ENCODE data around the gene VPS13A.

The VPS13A gene

DNA sequence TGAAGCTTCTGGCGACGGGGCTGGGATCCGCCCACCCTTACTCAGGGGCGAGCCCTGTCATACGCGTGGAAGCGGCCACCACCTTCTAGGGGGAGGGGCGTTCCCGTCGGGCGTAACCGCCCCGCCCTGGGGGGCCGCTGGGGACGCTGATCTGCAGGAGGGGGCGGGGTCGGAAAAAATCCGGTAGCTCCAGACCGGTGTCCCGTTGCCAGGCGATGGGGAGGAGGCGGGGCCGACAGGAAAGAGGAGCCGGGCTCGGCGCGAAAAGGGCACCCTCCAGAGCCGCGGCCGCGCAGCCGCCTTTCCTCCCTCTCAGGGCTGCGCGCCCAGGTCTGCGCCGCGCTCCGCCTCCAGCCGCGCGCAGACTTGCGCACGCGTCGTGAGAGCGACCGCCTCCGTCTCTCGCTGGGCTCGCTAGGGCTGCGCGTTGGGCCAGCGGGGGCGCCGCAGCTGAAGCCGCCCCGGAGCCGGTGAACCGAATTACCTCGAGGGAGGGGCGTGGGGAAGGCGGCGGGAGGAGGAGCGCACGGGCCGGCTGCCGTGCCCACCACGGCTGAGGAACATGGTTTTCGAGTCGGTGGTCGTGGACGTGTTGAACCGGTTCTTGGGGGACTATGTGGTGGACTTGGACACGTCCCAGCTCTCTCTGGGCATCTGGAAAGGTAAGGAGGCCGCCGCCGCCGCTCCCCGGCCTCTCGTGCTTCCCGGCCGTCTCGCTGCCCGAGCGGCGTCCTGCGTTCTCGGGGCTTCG is at the start of gene VPS13A:
VPS13A (plus strand) TSS at position 392 of the 751 bp plus-strand sequence; CDS start at position 563, 171 bp downstream.
- DNase-seq, result peak; percentile 89

DNA sequence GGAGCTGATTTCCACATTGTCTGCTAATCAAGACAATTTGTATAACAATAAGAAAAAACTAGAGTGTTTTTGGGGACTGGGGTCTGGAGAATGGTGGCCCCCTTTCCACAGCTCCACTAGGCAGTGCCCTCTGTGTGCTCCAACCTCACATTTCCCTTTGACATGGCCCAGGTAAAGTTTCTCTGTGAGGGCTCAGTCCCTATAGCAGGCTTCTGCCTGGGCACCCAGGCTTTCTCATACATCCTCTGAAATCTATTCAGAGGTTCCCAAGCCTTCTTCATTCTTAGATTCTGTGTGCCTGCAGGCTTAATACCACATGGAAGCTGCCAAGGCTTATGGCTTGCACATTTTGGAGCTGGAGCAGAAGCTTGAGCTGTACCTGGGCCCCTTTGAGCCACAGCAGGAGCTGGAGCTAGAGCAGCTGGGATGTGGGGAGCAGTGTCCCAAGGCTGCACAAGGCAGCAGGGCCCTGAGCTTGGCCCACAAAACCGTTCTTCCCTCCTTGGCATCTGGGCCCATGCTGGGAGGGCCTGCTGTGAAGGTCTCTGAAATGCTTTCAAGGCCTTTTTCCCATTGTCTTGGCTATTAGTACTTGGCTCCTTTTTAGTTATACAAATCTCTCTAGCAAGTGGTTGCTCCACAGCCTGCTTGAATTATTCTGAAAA is 49.1 kb upstream of the VPS13A start:
- no peak for DNase-seq

DNA sequence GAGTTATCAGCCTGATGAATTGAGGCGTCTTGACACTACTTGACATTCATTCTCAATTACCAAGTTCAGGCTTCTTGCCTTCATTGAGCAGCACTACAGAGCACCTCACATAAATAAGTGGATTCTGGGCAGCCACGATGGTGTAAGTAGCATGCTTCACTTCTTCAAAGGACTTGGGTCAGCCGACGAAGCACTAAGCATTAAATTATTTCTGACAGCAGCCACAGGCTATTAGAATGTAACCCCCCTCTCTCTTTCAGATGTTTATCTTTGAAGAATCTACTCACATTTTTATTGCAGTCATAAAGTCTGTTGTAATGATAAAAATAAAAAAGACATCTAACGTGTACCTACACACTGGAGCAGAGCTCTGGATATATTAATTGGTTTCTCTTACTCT is 45.9 kb upstream of the VPS13A start:
- no peak for DNase-seq

DNA sequence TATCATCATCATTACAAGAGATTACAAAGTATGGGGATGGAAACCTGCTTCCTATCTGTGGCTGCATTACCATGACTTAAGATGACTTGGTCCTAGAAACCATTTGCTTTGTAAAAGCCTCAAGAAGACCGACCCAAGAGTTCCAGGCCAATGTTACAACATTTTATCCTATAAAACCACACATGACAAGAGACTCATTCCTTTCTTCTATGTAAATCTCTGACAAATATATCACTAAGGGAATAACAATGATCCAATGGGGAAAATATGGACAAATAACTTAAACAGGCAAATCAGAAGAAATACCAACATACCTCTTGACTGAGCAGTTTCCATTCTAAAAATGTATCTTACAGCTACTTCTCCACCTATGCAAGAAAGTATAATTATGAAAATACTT is 44.3 kb upstream of the VPS13A start:
- DNase-seq, result no peak

DNA sequence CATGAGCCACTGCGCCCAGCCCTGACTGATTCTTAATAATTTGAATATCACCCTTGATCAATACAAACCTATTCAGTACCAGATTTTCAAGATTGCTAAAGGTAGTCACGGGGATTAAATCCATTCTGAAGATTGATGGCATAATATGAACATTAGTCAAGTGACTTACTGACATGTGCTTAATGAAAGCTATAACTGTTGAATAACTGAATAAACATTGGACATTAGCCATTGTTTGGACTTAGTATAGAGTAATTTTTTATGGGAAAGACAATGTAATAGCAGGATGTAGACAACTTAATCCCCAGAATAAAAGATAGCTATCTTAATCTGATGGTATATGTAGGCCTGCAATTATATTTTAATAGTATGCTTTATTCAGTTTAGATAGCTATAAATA is 35.0 kb upstream of the VPS13A start:
- DNase-seq, result no peak

DNA sequence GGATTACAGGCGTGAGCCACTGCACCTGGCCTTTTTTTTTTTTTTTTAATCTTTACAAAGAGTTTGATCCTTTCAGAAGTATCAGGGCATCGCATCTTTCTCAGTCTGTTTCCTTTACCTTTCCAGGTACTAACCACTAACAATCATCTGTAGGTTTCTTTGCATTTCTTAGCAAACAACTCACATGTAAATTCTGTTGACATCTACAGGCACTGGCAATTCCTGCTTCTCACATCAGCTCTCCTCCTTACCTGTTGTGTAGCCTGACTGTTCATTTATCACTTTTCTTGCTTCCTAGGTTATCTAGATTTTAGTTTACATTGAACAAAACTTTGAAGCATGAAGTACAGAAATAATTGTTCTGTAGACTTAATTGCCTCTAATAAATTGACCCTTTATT is 27.5 kb upstream of the VPS13A start:
- no peak for DNase-seq

DNA sequence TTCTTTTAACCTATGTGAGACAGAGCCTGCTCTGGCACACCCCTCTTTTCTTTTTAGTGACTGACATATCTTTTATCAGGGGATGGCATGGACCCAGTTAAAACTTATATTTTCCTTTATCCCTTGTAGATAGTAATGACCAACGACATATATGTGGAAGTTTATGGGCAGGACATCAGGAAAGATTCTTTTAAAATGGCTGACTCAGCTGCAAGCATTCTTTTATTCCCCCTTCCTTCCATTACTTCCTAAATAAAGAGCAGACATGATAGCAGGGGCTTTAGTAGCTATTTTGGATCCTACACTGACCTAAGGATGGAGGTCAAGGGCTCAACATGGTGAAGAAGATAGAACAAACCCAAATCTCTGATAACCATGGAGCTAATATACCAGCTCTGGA is 25.0 kb upstream of the VPS13A start:
- DNase-seq, result no peak

DNA sequence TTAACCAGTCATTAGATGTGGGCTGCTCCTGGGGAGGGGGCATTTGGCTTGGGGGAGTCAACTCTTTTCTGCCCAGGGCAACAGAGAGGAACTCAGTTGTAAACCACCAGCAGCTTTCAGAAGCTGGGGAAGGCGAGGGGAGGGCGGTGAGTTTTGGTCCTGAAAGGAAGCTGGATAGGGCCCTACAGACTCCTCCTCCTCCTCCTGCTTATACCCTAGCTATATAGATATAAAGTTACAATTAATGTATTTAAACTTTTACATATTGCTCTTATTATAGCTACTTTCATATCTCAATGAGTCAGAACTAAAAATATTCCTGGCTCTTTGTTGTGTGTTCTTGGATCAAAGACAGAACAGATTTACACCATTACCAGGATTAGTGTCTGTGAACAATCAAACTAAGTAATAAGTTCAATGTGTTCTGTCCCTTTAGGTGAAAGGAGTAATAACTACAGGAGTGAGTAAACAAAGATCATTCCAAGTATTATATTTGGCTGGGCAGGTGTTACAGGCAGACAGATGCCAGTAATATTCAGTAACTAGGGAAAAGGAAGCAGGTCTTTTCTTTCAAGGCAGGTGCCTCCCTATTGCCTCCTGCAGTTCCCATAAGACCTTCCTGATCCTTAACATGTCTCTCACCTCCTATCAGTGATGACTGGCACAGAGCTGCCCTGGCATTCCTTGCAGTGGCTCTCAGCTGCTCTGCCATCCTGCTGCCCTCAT is 20.5 kb upstream of the VPS13A start:
- DNase-seq, result no peak

DNA sequence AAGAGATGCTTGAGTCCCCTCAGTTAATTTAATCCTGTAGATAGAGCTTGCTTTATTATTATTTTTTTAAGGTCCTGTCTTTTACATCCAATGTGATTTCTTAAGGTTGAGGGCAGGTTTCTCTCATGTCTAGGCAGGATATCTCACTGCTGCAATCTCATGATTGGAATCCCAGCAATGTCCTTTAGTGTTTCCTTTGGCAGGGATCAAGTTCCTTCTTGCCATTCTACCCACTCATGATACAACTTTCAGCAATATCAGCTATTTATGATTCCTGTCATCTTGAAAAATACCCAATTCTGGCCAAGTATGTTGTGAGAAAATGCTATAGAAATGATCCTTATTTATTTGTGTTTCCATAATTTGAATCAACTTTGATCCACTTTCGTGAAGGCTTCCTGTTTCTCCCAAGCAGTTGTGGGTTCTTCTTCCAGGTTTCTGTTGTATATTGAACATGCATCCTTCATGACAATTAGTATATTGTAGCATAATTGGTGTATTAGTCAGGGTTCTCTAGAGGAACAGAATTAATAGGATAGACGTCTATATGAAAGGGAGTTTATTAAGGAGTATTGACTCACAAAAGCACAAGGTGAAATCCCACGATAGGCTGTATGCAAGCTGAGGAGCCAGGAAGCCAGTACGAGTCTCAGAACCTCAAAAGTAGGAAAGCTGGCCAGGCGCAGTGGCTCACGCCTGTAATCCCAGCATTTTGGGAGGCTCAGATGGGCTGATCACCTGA is 18.4 kb upstream of the VPS13A start:
- no peak for DNase-seq

DNA sequence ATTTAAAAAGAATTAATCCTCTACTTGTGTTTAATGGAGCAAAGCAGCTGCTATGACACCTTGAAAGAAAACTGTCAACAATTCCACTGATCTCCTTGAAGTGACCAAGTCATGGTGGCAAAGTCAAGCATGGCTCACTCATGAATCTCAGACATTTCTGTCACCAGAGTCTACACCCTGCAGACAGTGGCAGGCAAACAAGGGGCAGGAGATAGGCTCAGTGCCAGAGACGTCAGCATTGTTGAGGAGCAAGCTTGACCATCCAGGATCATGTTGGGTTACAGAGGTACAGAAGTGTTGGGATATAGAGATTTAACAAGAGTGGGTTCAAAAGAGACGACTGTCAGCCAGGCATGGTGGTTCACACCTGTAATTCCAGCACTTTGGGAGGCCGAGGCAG is 16.1 kb upstream of the VPS13A start:
- no peak for DNase-seq

DNA sequence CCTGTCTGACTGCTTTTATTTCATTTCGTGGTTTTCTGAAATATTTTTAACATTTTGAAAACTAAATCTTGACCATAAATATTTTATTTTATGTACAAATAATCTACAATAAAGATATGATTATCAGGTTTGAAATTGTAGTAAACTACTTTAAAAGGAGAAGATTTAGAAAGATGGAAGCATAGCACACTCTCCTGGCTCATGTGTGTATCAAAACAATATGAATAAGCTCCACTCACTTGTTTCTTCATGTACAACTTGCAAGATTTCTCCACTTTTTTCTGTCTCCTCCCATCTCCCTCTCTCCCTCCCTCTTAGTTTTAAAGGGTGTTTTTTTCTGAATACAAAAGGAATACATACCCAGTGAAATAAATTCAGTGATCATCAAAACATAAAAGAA is 15.4 kb upstream of the VPS13A start:
- DNase-seq, result no peak

DNA sequence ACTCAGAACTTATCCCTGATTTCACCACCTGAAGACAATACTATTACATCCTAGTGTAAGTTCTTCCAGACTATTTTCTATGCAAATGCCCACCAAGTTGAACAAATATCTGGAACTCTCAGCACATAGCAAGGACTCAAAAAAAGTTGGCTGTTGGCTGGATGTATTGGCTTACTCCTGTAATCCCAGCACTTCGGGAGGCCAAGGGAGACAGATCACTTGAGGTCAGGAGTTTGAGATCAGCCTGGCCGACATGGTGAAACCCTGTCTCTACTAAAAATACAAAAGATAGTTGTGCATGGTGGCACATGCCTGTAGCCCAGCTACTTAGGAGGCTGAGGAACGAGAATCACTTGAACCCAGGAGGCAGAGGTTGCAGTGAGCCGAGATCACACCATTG is 15.0 kb upstream of the VPS13A start:
- DNase-seq, result no peak

DNA sequence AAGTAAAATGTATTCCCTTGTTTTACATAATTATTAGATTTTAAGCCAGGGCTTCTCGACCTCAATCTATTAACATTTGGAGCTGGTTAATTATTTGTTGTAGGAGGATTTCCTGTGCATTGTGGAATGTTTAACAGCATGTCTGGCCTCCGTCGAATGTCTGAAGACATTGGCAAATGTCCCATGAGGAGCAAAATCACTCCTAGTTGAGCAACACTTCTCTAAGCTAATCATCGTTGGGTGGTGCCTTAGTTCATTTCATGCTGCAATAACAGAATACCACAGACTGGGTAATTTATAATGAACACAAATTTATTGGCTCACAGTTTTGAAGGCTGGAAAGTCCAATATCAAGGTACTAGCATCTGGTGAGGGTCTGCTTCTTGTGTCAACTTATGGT is 13.4 kb upstream of the VPS13A start:
- DNase-seq, result no peak

DNA sequence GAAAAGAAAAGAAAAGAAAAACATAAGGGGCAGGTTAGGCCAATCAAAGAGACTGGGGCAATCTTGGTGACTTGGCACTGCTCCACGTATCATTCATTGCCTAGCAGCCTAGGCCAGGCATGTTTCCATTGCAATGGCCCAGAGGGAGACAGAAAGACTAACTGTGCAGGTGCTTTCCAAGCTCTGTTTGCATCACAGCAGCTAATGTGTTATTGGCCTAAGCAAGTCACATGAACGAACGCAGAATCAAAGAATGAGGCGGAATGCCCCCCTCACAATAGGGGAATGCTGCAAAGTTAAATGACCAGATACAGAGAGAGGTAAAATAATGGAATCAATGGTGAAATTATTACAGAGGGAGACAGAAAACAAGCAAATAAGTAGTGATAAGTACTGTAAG is 11.1 kb upstream of the VPS13A start:
- no peak for DNase-seq

DNA sequence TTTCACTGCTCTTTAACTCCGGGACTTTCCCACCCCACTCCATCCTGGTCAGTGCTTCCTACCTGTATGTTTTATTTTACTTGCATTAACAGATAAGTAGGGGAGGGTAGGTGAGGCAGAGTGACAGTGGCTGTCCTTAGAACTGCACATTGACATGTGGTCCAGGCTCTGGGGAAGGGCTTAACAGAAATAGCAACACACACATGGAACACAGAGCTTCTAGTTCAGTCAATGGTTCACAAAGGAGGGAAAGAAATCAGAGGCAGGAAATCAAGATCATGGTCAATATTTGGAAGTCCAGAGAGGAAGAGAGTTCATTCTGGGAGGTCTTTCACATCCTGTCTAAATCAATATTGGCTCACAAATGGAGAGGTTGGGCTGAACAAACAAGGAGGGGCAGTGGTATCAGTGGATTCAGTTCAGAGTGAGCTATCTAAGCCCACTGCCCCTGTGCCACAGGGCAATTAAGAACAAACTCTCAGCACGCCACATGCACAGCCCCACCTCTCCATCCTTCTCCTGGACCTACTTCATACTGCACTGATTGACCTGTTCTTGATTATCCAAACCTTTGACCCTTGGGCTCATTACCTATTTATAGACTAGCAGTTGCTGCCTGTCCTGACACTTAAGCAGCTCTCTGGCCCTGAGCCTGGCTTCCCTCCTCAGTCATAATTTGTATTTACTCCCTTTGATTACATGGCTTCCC is 6.2 kb upstream of the VPS13A start:
- no peak for DNase-seq

DNA sequence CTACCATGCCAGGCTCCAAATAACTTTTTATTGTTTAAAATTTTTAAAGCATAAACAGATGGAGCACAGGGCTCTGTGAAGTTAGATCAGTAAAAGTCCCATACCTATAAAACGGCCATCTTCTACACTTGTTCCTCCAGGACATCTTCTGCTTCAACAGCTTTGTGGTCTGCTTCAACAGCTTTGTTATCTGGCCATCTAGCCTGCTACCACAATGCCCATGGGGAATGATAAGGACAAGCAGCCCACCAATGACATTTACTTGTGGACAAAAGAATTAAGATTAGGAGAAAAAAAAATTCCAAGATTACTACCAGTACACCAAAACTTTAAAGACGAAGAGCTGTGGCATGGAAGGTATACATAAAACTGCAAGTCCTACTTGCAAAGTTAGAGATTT is 2.2 kb upstream of the VPS13A start:
- no peak for DNase-seq

DNA sequence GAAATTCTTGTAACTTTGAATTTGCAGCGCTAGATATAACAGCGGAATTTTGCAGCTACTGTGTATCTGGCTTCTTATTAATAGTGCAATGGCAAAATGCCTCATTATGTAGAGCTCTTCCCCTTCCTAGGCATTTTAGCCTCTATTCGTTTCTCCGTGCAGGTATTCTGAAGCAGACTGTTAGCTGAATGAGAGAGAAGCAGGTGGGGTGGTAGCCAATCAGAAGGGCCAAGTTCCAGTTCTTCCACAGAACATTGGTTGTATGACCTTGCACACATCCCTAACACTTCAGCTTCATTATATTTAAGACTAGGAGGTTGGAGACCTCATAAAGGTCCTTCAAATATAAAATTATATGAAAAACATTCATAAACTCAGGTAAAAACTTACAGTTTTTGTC is 1.2 kb upstream of the VPS13A start:
- no peak for DNase-seq

DNA sequence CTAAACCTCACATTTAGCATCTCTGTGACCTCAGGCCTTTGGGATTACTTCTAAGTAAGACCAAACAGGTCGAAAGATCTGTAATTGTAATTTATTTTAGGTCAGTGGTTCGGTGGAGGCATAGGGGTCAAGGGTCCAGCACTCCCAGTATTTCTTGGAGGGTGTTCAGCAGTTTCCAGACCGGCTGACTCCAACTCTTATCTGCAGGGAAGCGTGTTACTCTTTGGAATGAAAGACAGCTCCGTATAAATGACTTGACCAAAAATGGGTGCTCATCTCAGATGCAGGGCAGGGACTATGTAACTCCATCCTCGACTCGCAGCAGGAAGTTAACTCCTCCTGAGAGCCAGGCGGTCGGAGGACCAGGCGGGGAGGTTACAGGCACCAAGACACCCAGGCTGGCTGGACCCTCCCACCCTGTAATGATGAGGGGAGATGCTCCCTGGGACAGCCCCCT is 620 bp upstream of the VPS13A start:
- no peak for DNase-seq

DNA sequence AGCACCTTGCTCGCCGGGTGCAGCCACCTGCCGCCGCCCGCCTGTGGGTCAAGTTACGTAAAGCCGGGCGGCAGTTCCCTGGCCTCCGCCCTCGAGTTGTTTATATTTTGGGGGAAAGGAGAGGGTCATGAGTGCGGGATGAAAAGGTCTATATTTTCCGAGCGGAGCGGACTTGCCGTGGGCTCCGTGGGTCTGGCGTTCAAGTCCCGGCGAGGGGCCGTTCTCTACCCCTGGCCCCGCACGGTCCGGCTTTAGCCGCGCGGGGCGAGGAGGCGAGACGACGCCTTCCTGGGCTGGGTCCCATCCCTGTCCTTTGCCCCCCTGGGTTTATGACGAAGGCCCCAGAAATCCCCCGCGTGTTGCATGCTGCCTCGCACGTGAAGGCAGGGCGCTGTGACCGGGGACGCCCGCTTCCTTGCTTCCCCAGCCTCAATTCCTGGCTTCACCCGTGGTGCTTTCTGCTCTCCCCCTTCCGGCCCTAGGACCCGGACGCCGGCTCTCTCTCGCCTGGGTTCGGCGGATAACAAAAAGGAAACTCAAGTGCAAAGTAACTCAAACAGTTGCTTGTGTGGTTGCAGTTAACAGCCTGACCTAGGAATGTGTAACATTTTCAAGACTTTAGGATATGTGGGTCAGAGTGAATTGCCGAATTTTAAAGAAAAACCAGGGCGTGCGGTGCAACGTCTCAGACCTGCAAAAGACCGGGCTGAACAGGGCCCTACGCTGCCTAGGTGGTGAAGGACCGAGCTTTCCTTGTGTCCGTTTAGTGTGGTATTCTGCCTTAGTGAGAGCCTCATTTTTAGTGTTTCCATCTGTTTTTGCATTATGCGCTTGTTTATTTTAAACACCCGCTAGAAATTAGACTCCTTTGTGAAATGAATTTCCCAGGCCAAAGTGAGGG is 810 bp downstream of the VPS13A start:
- DNase-seq, result peak; percentile 50

DNA sequence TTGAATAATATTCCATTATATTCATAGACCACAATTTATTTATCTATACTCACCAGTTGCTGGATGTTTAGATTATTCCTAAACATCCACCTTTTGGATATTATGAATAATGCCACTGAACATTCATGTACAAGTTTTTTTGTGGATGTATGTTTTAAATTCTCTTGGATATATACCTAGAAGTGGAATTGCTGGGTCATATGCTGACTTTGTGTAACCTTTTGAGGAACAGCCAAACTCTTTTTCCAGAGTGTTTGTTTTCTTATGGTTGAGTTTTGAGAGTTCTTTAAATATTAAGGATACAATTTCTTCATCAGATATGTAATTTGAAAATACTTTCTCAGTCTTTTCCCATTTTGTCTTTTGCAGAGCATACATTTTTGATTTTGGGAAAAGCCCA is 2.7 kb downstream of the VPS13A start:
- no peak for DNase-seq

DNA sequence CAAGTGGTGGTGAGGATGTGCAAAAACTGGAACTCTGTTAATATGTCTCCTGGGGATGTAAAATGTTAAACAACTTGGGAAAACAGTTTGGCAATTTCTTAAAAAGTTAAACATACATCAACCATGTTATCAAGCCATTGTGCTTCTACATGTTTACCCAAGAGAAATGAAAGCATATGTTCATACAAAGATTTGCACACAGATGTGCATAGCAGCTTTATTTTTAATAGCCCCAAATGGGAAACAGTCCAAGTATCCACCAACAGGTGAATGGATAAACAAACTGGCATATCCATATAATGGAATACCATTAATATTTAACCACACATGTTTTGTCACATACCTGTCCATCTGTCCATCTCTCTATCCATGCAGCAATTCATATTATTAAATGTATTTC is 6.2 kb downstream of the VPS13A start:
- DNase-seq, result no peak

DNA sequence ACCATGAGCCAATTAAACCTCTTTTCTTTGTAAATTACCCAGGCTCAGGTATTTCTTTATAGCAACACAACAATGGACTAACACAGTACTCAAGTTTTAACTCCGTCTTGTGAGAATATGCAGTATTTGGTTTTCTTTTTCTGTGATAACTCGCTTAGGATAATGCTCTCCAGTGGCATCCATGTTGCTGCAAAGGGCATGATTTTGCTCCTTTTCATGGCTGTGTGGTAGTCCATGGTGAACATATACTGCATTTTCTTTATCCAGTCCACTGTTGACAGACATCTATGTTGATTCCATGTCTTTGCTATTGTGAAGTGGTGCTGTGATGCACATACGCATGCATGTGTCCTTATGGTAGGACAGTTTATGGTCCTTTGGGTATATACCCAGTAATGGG is 10.9 kb downstream of the VPS13A start:
- no peak for DNase-seq
